Sigmoid colon (tissue), 4 donors: ENCODE measurements around the gene PNMA8B.

Source experiments
- CTCF ChIP-seq, 4 experiments: fragments of 450-650 bp in 3 of 4; fragments of 200-600 bp in 1 of 4; IDR thresholded peaks; one replicate each; pipeline ENCODE4 v1.5.1; 2016 to 2019; ENCODE audit warnings: antibody characterized with exemption in 4 of 4, mild to moderate bottlenecking in 3 of 4, moderate library complexity in 2 of 4
- EP300 ChIP-seq, 4 donors: sonication (generic); formaldehyde crosslinking; IDR thresholded peaks; one replicate each; pipeline ENCODE4 v1.6.1; 2017; ENCODE audit warnings: antibody characterized with exemption in 4 of 4
- POLR2A ChIP-seq, 2 donors: fragments of 450-650 bp; IDR thresholded peaks; one replicate each; pipeline ENCODE4 v1.6.1; 2016; ENCODE audit warnings: antibody characterized with exemption in 2 of 2, mild to moderate bottlenecking in 2 of 2, moderate library complexity in 2 of 2
- POLR2AphosphoS5 ChIP-seq, 4 donors: sonication (generic); formaldehyde crosslinking; IDR thresholded peaks; one replicate each; pipeline ENCODE4 v1.6.1; 2017; ENCODE audit warnings: antibody characterized with exemption in 4 of 4

- TF ChIP-seq EP300 (IDR thresholded peaks at IDR 0.05) (no peak), CTCF (IDR thresholded peaks at IDR 0.05) (no peak), POLR2A (IDR thresholded peaks at IDR 0.05) (no peak), POLR2AphosphoS5 (IDR thresholded peaks at IDR 0.05) (no peak)
Measured at GRCh38 chr19:46463516-46463915, 32.2 kb downstream of the PNMA8B start.
